SK-N-SH (cell line): ENCODE data around the gene RPL18. TPM values are rescaled to one million over a fixed set of nuclear protein-coding genes. Genes with fewer than 3 reads are reported as not detected.
A peak's percentile ranks its signal among the peaks of the same experiment; 100 is the strongest.

ENCODE experiments used
- CTCF ChIA-PET: fragments of 300-600, 350-600 bp; formaldehyde crosslinking; extraction: SDS; loops from one replicate; lab custom pipeline; 2021; lab: Yijun Ruan, JAX
- POLR2A ChIA-PET: fragments of 350-600 bp; sonication (Branson Sonifier 250); formaldehyde crosslinking; extraction: SDS; loops from one replicate; lab custom pipeline; 2020; ENCODE audit warnings: antibody characterized with exemption, inconsistent platforms; lab: Yijun Ruan, JAX
- DNase-seq: peaks from one replicate; pipeline ENCODE4 v3.0.0; 2012
- H2AFZ ChIP-seq: fragments of 200-600 bp; sonication (generic); 2 replicates; pipeline ENCODE4 v1.8.1; 2016; ENCODE audit warnings: antibody characterized with exemption, mild to moderate bottlenecking, low read depth
- H3F3A ChIP-seq: fragments of 200-600 bp; sonication (generic); replicated peaks from 2 replicates; pipeline ENCODE3; 2016; ENCODE audit warnings: antibody characterized with exemption, mild to moderate bottlenecking; ENCODE audit not compliant: insufficient read depth
- H3K27ac ChIP-seq, 2 experiments: fragments of 200-500 bp in 1 of 2; fragments of 200-600 bp in 1 of 2; sonication (Bioruptor generic) in 1 of 2; sonication (generic), shearing (Covaris generic) in 1 of 2; 2 replicates each; pipeline versions ENCODE4 v1.5.1 to v1.6.1; 2014 to 2016; ENCODE audit warnings: low read depth in 2 of 2, inconsistent platforms in 1 of 2, low read length in 1 of 2, mild to moderate bottlenecking in 1 of 2, mixed read lengths in 1 of 2
- H3K27me3 ChIP-seq: fragments of 200-600 bp; sonication (generic), shearing (Covaris generic); 2 replicates; pipeline ENCODE4 v1.6.1; 2016; ENCODE audit warnings: mixed run types; ENCODE audit not compliant: insufficient read depth
- H3K36me3 ChIP-seq, 2 experiments: fragments of 200-500 bp in 1 of 2; fragments of 200-600 bp in 1 of 2; sonication (Bioruptor generic) in 1 of 2; sonication (generic) in 1 of 2; replicated peaks in 1 of 2; 2 replicates each; pipeline versions ENCODE3 to v1.5.1; 2014 to 2016; ENCODE audit warnings: low read length in 1 of 2, mild to moderate bottlenecking in 1 of 2; ENCODE audit not compliant: insufficient read depth in 2 of 2, control insufficient read depth in 1 of 2
- H3K4me1 ChIP-seq, 2 experiments: fragments of 200-500 bp in 1 of 2; fragments of 200-600 bp in 1 of 2; sonication (Bioruptor generic) in 1 of 2; sonication (generic), shearing (Covaris generic) in 1 of 2; 2 replicates each; pipeline versions ENCODE4 v1.5.1 to v1.6.1; 2014 to 2016; ENCODE audit warnings: low read depth in 1 of 2, low read length in 1 of 2, mixed run types in 1 of 2; ENCODE audit not compliant: insufficient read depth in 2 of 2, control insufficient read depth in 1 of 2
- H3K4me2 ChIP-seq: fragments of 200-600 bp; sonication (generic), shearing (Covaris generic); 2 replicates; pipeline ENCODE4 v1.6.1; 2017; ENCODE audit warnings: mixed run types
- H3K4me3 ChIP-seq, 2 experiments: fragments of 200-500 bp in 1 of 2; fragments of 200-600 bp in 1 of 2; sonication (Bioruptor generic) in 1 of 2; sonication (generic), shearing (Covaris generic) in 1 of 2; 2 replicates each; pipeline versions ENCODE4 v1.5.1 to v1.8.1; 2014 to 2016; ENCODE audit warnings: low read depth in 2 of 2, inconsistent platforms in 1 of 2, low read length in 1 of 2, mild to moderate bottlenecking in 1 of 2, mixed read lengths in 1 of 2, moderate library complexity in 1 of 2
- H3K79me2 ChIP-seq: fragments of 200-600 bp; sonication (generic); 2 replicates; pipeline ENCODE4 v1.8.1; 2017; ENCODE audit warnings: mild to moderate bottlenecking; ENCODE audit not compliant: insufficient read depth
- H3K9ac ChIP-seq: fragments of 200-600 bp; sonication (generic); 2 replicates; pipeline ENCODE4 v1.6.1; 2017; ENCODE audit warnings: mixed run types
- H3K9me2 ChIP-seq: fragments of 200-600 bp; sonication (generic); 2 replicates; pipeline ENCODE4 v1.6.1; 2017; ENCODE audit warnings: mixed run types
- H3K9me3 ChIP-seq: fragments of 200-600 bp; sonication (generic); 2 replicates; pipeline ENCODE4 v1.6.1; 2017; ENCODE audit warnings: mixed run types, mild to moderate bottlenecking, moderate library complexity
- H4K20me1 ChIP-seq: fragments of 200-600 bp; sonication (generic); 2 replicates; pipeline ENCODE4 v1.6.1; 2017; ENCODE audit warnings: mild to moderate bottlenecking, mixed run types; ENCODE audit not compliant: insufficient read depth
- FOSL2 ChIP-seq: IDR thresholded peaks from 2 replicates; pipeline ENCODE4 v1.4.0; 2012; ENCODE audit warnings: low read depth, mild to moderate bottlenecking, moderate library complexity, borderline replicate concordance
- GABPA ChIP-seq: IDR thresholded peaks from 2 replicates; pipeline ENCODE4 v1.4.0; 2012; ENCODE audit warnings: low read depth, mild to moderate bottlenecking
- NRF1 ChIP-seq: IDR thresholded peaks from 2 replicates; pipeline ENCODE4 v1.6.1; 2012; ENCODE audit warnings: low read depth, mild to moderate bottlenecking, low read length
- SMC3 ChIP-seq: IDR thresholded peaks from 2 replicates; pipeline ENCODE4 v1.6.1; 2012; ENCODE audit warnings: low read depth, low read length, improper control_type of control experiment
- TAF1 ChIP-seq: IDR thresholded peaks from 2 replicates; pipeline ENCODE4 v1.6.1; 2012; ENCODE audit warnings: low read depth, mild to moderate bottlenecking, low read length, moderate library complexity, borderline replicate concordance
- TCF12 ChIP-seq: IDR thresholded peaks from 2 replicates; pipeline ENCODE4 v1.4.0; 2012
- TEAD4 ChIP-seq: IDR thresholded peaks from 2 replicates; pipeline ENCODE4 v1.4.0; 2012; ENCODE audit warnings: mild to moderate bottlenecking, borderline replicate concordance; ENCODE audit not compliant: insufficient read depth
- WGBS: methylation state at CpG from one replicate; pipeline ENCODE4 v1.1.6; 2017; ENCODE audit warnings: low lambda C conversion rate; 5-methylcytosine and 5-hydroxymethylcytosine counted together
- polyA plus RNA-seq, 3 experiments: library from polyadenylated mRNA; depleted of rRNA; stranded (reverse); fragments of >200 nt; gene quantifications; 2 replicates each; pipeline ENCODE4 v1.2.3, GENCODE V29; 2012
- TF ChIP-seq, protein P1 (sequence below): IDR thresholded peaks from 2 replicates; pipeline ENCODE4 v1.4.0; 2012; ENCODE audit warnings: low read depth, borderline replicate concordance
- TF ChIP-seq, protein P2 (sequence below): IDR thresholded peaks from 2 replicates; pipeline ENCODE4 v1.4.0; 2012; ENCODE audit warnings: low read depth, borderline replicate concordance
- TF ChIP-seq, protein P3 (sequence below): IDR thresholded peaks from 2 replicates; pipeline ENCODE4; 2012
- TF ChIP-seq, protein P4 (sequence below): fragments of 150-350 bp; IDR thresholded peaks from 2 replicates; pipeline ENCODE4 v1.6.1; 2016; ENCODE audit warnings: mild to moderate bottlenecking, low read depth, low read length
- TF ChIP-seq, protein P5 (sequence below): IDR thresholded peaks from 2 replicates; pipeline ENCODE4 v1.4.0; 2012; ENCODE audit warnings: low read depth
- TF ChIP-seq, protein P6 (sequence below): IDR thresholded peaks from 2 replicates; pipeline ENCODE4 v1.6.1; 2012; ENCODE audit warnings: mild to moderate bottlenecking, low read depth, low read length, moderate library complexity

Gene RPL18
- polyA plus RNA-seq, 1 of the 3 experiments (the other 2 are of a cell fraction): 2,225 TPM

DNA sequence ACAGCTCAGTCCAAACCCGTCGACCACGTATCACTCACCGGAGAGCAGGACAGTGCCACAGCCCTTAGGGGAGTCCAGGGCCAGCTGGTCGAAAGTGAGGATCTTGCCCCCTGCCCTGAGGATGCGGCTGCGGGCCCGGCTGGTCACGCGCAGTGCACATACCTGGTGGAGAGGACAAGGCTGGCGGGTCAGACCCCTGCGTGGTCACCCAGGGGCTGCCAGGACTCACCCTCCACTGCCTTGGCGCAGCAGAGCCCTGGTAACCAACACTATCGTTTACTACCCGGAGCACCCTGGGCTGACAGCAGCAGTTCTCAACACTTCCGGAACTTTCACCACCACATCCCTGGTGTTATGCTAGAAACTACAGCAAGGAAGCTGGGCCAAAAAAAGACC is 2.9 kb downstream of the RPL18 start:
- WGBS: 98% methylated on average over 15 of the region's 16 CpGs
- H3K4me3 ChIP-seq: no peak overlapping the region
- H3K79me2 ChIP-seq: peaks cover 38% of the 10 kb centered on the region
- H2AFZ ChIP-seq: no peak overlapping the region
- peaks cover 39% of the 10 kb centered on the region for H4K20me1 ChIP-seq
- H3K27ac ChIP-seq: peak overlapping the region in 1 of 2 experiments; percentile 19; a peak in 2 of 4 replicates
- peaks cover 11 to 38% of the 10 kb centered on the region in 2 experiments; a peak in 3 of 4 replicates for H3K4me1 ChIP-seq
- POLR2A ChIA-PET: interaction anchor here (1.0 kb wide), 1 partner anchor 10 kb away, joined by 3 read pairs; no protein-coding TSS in a partner anchor
- no peak overlapping the region; the same call in 1 of the 2 replicates for H3K9ac ChIP-seq
- H3K27me3 ChIP-seq: no peaks in the 10 kb centered on the region
- no peak for DNase-seq
- TF ChIP-seq, protein P1, sequence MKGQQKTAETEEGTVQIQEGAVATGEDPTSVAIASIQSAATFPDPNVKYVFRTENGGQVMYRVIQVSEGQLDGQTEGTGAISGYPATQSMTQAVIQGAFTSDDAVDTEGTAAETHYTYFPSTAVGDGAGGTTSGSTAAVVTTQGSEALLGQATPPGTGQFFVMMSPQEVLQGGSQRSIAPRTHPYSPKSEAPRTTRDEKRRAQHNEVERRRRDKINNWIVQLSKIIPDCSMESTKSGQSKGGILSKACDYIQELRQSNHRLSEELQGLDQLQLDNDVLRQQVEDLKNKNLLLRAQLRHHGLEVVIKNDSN: no peak
- TF ChIP-seq TCF12: no peak
- TF ChIP-seq, protein P2, sequence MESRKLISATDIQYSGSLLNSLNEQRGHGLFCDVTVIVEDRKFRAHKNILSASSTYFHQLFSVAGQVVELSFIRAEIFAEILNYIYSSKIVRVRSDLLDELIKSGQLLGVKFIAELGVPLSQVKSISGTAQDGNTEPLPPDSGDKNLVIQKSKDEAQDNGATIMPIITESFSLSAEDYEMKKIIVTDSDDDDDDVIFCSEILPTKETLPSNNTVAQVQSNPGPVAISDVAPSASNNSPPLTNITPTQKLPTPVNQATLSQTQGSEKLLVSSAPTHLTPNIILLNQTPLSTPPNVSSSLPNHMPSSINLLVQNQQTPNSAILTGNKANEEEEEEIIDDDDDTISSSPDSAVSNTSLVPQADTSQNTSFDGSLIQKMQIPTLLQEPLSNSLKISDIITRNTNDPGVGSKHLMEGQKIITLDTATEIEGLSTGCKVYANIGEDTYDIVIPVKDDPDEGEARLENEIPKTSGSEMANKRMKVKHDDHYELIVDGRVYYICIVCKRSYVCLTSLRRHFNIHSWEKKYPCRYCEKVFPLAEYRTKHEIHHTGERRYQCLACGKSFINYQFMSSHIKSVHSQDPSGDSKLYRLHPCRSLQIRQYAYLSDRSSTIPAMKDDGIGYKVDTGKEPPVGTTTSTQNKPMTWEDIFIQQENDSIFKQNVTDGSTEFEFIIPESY: no peak
- H3K9me3 ChIP-seq: no peaks in the 10 kb centered on the region
- peaks cover 51% of the 10 kb centered on the region for H3F3A ChIP-seq
- CTCF ChIA-PET: interaction anchor here (0.6 to 3.7 kb wide), 4 partner anchors 8 to 918 kb away, joined by 3 to 26 read pairs (median 8); no protein-coding TSS in a partner anchor
- H3K36me3 ChIP-seq: peaks cover 28 to 33% of the 10 kb centered on the region in 2 experiments
- peak overlapping the region; percentile 91; the same call in 1 of the 2 replicates for H3K4me2 ChIP-seq
- no peaks in the 10 kb centered on the region for H3K9me2 ChIP-seq

DNA sequence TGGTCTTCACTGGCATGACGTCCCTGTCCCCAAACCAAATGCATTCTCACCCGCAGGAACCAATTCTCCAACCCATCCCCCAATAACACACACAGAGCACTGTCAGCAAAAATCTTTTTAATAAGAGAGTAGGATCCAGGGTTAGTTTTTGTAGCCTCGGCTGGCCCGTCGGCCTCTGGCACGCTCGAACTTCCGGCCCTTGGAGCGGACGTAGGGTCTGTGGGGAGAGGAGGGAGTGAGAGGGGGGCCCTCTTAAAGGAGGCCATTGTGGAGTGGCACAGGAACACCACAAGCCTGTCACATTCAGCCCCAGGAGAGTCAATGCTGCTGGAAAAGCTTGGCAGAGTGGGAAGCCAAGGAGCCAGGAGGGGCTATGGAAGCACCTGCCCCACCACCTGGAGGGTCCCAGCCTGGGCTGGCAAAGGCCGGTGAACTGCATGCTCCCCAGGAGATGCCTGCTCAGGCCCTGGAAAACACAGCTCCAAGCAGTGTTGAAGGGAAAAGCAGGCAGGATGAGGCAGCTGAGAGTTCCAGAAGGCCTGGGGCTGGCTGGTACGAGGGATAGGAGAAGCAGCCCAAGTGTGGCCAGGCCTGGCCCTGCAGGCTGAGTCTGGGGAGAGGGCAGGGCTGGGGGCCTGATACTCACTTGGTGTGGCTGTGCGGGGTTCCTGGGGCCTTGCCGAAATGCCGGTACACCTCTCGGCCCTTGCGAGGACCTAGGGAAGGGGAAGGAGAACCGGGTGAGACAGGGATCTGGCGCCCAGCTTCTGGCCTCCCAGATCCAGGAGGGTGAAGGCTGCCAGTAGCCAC is 3.5 kb downstream of the RPL18 start:
- H3K9me2 ChIP-seq: no peaks in the 10 kb centered on the region
- TF ChIP-seq, protein P3, sequence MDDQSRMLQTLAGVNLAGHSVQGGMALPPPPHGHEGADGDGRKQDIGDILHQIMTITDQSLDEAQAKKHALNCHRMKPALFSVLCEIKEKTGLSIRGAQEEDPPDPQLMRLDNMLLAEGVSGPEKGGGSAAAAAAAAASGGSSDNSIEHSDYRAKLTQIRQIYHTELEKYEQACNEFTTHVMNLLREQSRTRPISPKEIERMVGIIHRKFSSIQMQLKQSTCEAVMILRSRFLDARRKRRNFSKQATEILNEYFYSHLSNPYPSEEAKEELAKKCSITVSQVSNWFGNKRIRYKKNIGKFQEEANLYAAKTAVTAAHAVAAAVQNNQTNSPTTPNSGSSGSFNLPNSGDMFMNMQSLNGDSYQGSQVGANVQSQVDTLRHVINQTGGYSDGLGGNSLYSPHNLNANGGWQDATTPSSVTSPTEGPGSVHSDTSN: no peak
- TF ChIP-seq, protein P4, sequence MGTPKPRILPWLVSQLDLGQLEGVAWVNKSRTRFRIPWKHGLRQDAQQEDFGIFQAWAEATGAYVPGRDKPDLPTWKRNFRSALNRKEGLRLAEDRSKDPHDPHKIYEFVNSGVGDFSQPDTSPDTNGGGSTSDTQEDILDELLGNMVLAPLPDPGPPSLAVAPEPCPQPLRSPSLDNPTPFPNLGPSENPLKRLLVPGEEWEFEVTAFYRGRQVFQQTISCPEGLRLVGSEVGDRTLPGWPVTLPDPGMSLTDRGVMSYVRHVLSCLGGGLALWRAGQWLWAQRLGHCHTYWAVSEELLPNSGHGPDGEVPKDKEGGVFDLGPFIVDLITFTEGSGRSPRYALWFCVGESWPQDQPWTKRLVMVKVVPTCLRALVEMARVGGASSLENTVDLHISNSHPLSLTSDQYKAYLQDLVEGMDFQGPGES: no peak
- TF ChIP-seq GABPA (no peak), NRF1 (no peak), FOSL2 (no peak), TAF1 (no peak), SMC3 (no peak), TEAD4 (no peak)
- TF ChIP-seq, protein P5, sequence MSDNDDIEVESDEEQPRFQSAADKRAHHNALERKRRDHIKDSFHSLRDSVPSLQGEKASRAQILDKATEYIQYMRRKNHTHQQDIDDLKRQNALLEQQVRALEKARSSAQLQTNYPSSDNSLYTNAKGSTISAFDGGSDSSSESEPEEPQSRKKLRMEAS: no peak
- TF ChIP-seq, protein P6, sequence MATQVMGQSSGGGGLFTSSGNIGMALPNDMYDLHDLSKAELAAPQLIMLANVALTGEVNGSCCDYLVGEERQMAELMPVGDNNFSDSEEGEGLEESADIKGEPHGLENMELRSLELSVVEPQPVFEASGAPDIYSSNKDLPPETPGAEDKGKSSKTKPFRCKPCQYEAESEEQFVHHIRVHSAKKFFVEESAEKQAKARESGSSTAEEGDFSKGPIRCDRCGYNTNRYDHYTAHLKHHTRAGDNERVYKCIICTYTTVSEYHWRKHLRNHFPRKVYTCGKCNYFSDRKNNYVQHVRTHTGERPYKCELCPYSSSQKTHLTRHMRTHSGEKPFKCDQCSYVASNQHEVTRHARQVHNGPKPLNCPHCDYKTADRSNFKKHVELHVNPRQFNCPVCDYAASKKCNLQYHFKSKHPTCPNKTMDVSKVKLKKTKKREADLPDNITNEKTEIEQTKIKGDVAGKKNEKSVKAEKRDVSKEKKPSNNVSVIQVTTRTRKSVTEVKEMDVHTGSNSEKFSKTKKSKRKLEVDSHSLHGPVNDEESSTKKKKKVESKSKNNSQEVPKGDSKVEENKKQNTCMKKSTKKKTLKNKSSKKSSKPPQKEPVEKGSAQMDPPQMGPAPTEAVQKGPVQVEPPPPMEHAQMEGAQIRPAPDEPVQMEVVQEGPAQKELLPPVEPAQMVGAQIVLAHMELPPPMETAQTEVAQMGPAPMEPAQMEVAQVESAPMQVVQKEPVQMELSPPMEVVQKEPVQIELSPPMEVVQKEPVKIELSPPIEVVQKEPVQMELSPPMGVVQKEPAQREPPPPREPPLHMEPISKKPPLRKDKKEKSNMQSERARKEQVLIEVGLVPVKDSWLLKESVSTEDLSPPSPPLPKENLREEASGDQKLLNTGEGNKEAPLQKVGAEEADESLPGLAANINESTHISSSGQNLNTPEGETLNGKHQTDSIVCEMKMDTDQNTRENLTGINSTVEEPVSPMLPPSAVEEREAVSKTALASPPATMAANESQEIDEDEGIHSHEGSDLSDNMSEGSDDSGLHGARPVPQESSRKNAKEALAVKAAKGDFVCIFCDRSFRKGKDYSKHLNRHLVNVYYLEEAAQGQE: no peak
- H3F3A ChIP-seq: peaks cover 49% of the 10 kb centered on the region
- DNase-seq: no peak
- no peaks in the 10 kb centered on the region for H3K9me3 ChIP-seq
- peaks cover 39% of the 10 kb centered on the region for H4K20me1 ChIP-seq
- peaks cover 28 to 33% of the 10 kb centered on the region in 2 experiments for H3K36me3 ChIP-seq
- H3K4me3 ChIP-seq: no peak overlapping the region
- ChIA-PET CTCF (interaction anchor here (0.6 to 3.7 kb wide), 4 partner anchors 7 to 918 kb away, joined by 3 to 26 read pairs (median 8); no protein-coding TSS in a partner anchor), POLR2A (interaction anchor here (1.9 kb wide), 1 partner anchor 17 kb away, joined by 5 read pairs; no protein-coding TSS in a partner anchor)
- peaks cover 11 to 38% of the 10 kb centered on the region in 2 experiments; a peak in 3 of 4 replicates for H3K4me1 ChIP-seq
- no peaks in the 10 kb centered on the region for H3K27me3 ChIP-seq
- peak overlapping the region in 1 of 2 experiments; percentile 7; a peak in 1 of 4 replicates for H3K27ac ChIP-seq
- 89% methylated on average over 17 of the region's 19 CpGs for WGBS
- no peak overlapping the region for H2AFZ ChIP-seq
- H3K79me2 ChIP-seq: peaks cover 34% of the 10 kb centered on the region
- no peak overlapping the region for H3K4me2 ChIP-seq
- no peak overlapping the region for H3K9ac ChIP-seq
